Fibroblast of peridontal ligament (primary cell): ENCODE measurements around the gene PKM.

ENCODE experiments used
- DNase-seq: peaks from one replicate; pipeline ENCODE4 v3.0.0-alpha.2; 2010; ENCODE audit errors: extremely low read depth

The PKM gene

GRCh38 chr15:72235298-72235697 lies 4.3 kb upstream of the PKM start:
- no peak for DNase-seq

DNA sequence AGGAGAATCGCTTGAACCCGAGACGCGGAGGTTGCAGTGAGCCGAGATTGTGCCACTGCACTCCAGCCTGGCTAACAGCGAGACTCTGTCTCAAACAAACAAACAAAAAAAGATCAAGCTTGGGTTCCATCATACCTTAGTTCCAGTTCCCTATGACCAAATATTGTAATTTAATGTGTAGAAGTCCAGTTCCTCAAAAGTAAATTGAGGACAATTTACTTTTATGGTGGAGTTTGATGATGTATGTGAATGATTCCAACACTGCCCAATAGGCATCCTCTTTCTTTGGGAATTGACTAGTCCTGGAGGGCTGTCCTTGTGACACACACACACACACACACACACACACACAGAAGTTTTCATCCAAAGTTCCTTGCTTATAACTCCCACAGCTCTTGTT lies 2.8 kb upstream of the PKM start:
- no peak for DNase-seq

GRCh38 chr15:72231833-72232478 lies 966 bp upstream of the PKM start:
- DNase-seq = peak; percentile 79

- DNase-seq = peak; percentile 82
Observed at GRCh38 chr15:72230197-72231065, 559 bp downstream of the PKM start.

DNA sequence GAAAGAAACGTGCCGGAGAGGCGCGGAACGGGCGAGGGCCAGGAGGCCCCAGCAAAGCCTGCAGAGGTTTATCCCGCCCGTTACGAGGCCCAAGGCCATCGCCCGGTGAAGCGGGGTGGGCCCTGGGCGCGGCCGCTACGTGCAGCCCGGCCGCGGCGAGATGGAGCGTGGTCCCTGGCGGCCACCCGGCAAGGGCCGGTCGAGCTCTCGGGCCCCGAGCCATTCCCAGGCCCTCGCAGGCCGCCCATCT lies 1.1 kb downstream of the PKM start:
- no peak for DNase-seq

DNA sequence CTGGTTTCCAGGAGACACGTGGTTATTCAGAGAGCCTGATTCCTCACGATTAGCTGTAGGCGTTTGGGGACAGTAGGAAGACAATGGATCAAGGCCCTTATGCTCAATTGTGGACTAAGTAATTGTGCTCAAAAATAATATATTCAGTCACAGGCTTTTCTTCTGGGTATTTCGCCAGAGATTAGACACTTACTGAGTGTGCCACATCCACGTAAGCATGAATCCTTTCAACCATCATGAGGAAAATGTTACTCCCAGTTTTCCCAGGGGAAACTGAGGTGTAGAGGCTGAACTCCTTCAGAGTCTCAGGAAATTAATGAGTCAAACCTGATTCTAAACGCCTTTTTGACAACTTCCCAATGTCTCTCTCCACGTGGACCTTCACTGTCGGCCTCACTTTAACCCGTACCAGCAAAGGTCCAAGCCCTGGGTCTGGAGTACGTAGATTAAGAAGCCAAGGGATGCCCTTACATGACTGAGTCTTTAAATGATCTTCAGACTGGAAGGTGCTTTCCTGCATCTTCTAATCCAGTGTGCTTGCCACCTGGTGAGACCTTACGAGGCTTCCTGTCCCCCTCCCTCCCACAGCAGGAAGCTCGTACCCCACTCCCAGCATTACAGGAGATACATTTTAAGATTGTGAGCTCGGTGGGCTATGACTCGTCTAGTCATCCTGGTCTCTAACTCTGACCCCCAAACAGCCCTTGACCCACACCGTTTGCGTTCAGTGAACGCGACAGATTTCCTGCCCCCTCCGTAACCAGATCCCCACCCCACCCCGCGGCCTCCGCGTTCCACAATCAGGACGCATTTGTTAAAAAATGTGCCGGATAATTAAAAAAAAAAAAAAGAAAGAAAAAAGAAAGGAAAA lies 1.7 kb downstream of the PKM start:
- DNase-seq = peak; percentile 77

DNA sequence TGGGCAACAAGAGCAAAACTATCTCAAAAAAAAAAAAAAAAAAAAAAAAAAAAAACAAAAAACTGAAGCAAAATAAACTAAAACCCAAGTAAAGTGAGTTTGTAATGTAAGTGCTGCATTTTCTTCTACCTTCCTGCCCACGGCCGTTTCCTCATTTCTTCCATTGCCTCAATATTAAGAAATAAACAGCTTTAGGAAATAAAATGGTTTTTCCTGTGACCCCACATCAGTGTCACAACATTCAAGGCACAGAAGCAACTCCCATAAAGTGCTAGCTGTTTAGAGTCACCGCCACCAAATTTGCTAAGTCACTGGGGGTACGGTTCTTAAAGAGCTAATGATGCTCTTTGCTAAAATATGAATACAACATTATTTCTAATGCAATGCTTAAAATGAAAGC lies 3.3 kb downstream of the PKM start:
- DNase-seq = no peak

DNA sequence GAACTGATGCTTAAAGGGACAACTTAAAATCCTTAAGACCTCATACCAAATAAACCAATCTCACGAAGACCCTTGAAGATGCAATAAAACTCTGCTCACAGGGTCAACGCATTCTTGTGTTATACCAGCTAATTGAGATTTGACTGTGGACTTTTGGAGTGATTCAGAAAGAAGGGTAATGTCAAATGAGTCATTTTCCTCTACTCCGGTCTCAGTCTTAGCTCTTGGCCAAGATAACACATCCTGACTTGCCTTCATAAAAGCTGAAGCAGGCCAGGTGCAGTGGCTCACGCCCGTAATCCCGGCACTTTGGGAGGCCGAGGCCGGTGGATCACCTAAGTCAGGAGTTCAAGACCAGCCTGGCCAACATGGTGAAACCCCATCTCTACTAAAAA lies 3.8 kb downstream of the PKM start:
- DNase-seq = peak; percentile 75

- no peak for DNase-seq
Observed at GRCh38 chr15:72223278-72223677, 7.7 kb downstream of the PKM start.

GRCh38 chr15:72222393-72222792 lies 8.6 kb downstream of the PKM start:
- peak; percentile 29 for DNase-seq

DNA sequence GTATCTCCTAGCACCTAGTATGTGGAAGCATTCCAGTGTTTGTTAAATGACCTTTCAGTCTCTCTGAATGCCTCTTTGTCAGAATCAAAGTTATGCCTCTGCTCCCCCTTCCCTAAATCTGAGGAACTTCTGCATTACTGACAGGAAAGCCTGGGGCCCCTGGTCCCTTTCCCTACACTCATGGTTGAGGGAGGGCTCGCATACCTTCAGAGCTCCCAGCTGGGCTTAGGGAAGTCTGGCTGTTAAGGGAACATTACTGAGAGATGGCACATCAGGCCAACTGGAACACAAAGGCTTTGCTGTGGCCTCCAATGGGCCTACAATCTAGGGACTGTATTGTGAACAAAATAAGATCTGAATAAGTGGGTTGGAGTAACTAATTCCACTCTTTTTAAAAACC lies 10.3 kb downstream of the PKM start:
- no peak for DNase-seq

DNA sequence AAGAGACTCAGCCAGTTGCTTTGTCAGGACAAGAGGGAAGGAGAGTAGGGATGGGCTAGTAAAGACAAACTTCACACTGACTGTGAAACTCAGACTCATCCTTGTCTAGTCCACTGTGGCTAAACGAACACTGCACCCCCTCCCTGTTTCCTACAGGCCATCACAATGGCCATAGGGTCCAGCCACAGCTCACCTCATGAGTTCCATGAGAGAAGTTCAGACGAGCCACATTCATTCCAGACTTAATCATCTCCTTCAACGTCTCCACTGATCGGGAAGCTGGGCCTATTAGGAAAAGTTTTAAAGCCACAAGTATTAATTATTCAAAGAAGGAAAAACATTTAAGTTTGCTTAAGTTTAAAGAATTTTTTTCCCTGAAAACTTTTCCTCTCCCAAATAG lies 13.8 kb downstream of the PKM start:
- no peak for DNase-seq

- DNase-seq = no peak
Observed at GRCh38 chr15:72216079-72216478, 14.9 kb downstream of the PKM start.

DNA sequence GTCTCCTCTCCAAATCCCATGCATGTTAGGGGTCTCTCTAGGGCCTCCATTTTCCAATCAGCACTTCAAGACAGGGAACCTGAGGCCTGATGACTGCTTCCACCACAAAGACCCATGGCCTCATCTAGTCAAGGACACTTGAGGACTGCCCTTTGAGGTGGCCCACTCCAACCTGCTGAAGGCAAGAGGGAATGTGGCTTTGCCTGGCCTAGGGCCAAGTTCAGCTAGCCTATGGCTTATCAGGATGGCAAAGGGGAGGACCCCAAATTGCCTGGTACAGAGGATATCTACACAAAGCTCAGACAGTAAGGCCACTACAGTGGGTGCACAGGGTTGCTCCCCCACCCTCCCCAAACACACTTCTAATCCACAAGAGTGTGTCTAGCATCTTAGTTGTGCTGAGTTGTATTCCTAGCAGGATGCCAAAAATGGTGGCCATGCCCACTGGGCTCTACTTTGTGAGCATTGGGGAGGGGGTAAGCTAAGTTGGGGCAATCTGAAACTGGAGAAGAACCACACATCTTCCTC lies 23.4 kb downstream of the PKM start:
- DNase-seq = no peak

DNA sequence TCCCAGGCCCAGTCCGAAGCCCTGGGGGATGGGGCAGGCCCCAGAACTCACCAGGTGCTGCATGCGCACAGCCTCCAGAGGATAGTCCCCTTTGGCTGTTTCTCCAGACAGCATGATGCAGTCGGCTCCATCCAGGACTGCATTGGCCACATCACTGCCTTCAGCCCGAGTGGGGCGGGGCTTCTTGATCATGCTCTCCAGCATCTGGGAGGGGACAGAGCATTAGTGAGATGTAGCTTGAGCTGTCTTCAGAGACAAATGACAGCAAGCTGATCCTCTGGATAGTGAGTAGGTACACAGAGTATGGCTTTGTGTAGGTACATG lies 24.4 kb downstream of the PKM start:
- no peak for DNase-seq

GRCh38 chr15:72205896-72206676 lies 24.9 kb downstream of the PKM start:
- no peak for DNase-seq

- no peak for DNase-seq
Observed at GRCh38 chr15:72205273-72205672, 25.7 kb downstream of the PKM start.

DNA sequence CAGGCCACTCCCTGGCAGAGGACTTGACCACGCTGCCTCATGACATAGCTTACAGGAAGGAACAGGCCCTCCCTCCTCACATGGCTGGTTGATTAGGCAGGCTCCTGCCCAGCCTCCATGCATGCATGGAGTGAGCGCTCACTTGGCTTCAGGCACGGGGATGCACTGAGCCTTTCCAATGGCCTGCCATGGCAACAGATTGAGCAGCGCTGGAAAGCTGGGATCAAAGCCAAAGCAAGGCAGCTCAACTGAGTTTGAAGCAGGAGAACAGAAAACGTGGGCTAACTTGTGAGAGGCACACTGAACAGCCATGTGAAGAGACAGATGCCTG lies 27.5 kb downstream of the PKM start:
- DNase-seq = peak; percentile 95

DNA sequence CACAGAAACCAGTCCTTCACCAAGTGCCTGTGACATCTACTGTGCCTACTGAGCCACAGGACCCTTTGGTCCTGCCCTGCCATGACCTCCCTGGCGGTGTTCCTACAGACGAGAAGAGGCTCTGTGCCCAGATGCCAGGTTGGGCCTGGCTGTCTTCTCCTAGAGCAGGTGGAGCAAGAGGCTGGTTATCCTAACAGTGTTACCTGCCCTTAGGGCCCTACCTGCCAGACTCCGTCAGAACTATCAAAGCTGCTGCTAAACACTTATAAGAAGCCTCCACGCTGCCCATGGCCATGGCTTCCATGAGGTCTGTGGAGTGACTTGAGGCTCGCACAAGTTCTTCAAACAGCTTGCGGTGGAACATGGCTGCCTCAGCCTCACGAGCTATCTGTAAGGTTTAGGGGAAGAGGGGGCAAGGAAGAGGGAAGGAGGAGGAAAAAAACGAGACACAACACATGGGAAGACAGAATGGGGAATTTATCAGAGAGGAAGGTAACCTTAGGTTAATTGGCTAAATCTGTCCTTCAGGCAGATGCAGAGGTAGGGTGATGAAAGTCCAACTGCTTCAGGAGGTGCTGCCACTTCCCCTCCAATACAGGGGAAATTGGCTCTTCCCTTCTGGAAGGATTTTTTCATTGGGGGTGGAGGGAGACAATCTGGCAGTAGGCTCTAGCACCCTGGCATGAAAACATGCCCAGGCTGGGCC lies 28.0 kb downstream of the PKM start:
- DNase-seq = no peak

DNA sequence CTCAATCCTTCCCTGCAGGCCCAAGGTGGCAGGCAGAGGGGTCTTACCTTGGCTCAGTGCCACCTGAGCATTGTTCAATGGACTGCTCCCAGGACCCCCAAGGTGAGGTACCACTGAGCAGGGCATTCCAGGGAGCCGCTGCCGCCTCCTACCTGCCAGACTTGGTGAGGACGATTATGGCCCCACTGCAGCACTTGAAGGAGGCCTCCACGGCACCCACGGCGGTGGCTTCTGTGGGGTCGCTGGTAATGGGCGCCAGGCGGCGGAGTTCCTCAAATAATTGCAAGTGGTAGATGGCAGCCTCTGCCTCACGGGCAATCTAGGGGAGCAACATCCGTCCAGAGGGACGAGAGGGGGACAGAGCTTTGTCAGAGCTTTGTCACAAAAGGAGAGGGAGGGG lies 28.7 kb downstream of the PKM start:
- DNase-seq = no peak

GRCh38 chr15:72201391-72201921 lies 29.5 kb downstream of the PKM start:
- DNase-seq = peak; percentile 14
